Measurements from ENCODE around the gene ZCCHC18. TPM values are rescaled to one million over a fixed set of nuclear protein-coding genes. Genes with fewer than 3 reads are reported as not detected.

Gene ZCCHC18
- total RNA-seq, 1 donor from 2014 or later: 12.1 TPM

DNA sequence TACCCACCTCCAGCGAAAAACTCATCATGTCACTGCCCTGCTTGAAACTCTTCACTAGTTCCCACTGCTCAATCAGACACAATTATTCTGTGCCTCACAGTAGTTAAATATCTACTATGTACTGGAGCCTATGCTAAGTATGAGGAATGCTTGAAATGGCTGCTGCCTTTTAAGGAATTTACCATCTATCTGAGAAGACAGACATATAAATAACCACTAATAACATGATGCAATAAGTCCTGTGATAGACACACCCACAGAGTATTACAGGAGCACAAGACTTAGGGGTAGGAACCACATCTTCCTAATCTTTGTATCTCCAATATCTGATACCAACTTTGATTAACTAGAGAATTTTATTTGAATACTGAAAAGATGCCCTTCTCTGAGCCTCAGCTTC lies 23.4 kb downstream of the ZCCHC18 start:
- Mint-ChIP-seq H3K9me3 (ENCODE audit: unreplicated experiment) (no peaks in the 10 kb centered on the region), H3K36me3 (ENCODE audit: unreplicated experiment) (no peaks in the 10 kb centered on the region), H3K27ac (ENCODE audit: unreplicated experiment) (no peak overlapping the region)

DNA sequence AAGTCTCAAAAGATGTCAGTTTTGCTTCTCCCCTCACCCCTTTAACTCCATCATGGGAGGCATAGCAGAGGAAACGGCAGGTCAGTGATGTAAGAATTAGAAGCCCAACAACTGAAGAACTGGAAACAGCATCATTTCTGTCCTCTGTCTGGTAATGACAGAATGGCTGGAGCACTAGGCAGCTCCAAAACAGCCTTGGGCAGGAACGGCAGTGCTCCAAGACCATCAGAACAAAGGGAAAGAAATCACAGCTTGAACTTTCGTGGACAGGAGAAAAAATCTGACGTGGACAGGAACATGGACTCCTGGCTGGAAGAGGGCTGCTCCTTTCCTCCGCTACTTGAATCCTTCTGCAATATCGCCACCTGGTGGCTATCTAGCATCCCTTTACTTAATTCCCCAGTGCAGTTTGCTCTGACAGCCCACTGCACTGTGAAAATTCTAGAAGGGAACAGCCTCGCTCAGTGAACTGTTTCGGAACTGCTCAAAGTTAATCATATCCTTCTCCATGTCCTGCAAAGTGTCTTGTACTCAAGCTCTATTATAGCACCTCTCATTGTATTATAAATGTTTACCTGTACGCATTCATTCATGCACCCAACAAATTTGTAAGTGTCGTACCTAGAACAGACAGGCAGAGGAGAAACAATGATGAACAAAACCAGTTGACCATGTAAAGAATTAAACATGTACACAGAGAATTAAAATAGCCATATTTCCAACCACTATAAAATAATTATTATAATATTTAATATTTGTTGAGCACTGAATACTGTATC lies 24.1 kb downstream of the ZCCHC18 start:
- peaks cover 2% of the 10 kb centered on the region for H3K27me3 Mint-ChIP-seq (ENCODE audit: unreplicated experiment)
- H3K4me3 Mint-ChIP-seq (ENCODE audit: unreplicated experiment): peak overlapping the region; percentile 55
- TF ChIP-seq, protein P1, sequence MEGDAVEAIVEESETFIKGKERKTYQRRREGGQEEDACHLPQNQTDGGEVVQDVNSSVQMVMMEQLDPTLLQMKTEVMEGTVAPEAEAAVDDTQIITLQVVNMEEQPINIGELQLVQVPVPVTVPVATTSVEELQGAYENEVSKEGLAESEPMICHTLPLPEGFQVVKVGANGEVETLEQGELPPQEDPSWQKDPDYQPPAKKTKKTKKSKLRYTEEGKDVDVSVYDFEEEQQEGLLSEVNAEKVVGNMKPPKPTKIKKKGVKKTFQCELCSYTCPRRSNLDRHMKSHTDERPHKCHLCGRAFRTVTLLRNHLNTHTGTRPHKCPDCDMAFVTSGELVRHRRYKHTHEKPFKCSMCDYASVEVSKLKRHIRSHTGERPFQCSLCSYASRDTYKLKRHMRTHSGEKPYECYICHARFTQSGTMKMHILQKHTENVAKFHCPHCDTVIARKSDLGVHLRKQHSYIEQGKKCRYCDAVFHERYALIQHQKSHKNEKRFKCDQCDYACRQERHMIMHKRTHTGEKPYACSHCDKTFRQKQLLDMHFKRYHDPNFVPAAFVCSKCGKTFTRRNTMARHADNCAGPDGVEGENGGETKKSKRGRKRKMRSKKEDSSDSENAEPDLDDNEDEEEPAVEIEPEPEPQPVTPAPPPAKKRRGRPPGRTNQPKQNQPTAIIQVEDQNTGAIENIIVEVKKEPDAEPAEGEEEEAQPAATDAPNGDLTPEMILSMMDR (IDR thresholded peaks at IDR 0.05; ENCODE audit: partially characterized antibody, unreplicated experiment): peak; percentile 70
- H3K36me3 Mint-ChIP-seq (ENCODE audit: unreplicated experiment): no peaks in the 10 kb centered on the region
- H3K27ac Mint-ChIP-seq (ENCODE audit: unreplicated experiment): no peak overlapping the region
- H3K4me1 Mint-ChIP-seq (ENCODE audit: low read depth, unreplicated experiment): no peaks in the 10 kb centered on the region
- DNase-seq: peak; percentile 47
- no peaks in the 10 kb centered on the region for H3K9me3 Mint-ChIP-seq (ENCODE audit: unreplicated experiment)

More for the DNA sequence above, 23.4 kb downstream of the ZCCHC18 start:
- H3K27me3 Mint-ChIP-seq (ENCODE audit: unreplicated experiment): peaks cover 2% of the 10 kb centered on the region
- no peak overlapping the region for H3K4me3 Mint-ChIP-seq (ENCODE audit: unreplicated experiment)
- TF ChIP-seq, protein P1 (IDR thresholded peaks at IDR 0.05; ENCODE audit: partially characterized antibody, unreplicated experiment): no peak
- no peak for DNase-seq
- no peaks in the 10 kb centered on the region for H3K4me1 Mint-ChIP-seq (ENCODE audit: low read depth, unreplicated experiment)

- no peak for DNase-seq
- no peaks in the 10 kb centered on the region for H3K4me1 Mint-ChIP-seq (ENCODE audit: low read depth, unreplicated experiment)
- no peak overlapping the region for H3K27ac Mint-ChIP-seq (ENCODE audit: unreplicated experiment)
- TF ChIP-seq, protein P1 (IDR thresholded peaks at IDR 0.05; ENCODE audit: partially characterized antibody, unreplicated experiment): no peak
- H3K9me3 Mint-ChIP-seq (ENCODE audit: unreplicated experiment): no peaks in the 10 kb centered on the region
- H3K27me3 Mint-ChIP-seq (ENCODE audit: unreplicated experiment): peaks cover 2% of the 10 kb centered on the region
- no peaks in the 10 kb centered on the region for H3K36me3 Mint-ChIP-seq (ENCODE audit: unreplicated experiment)
- no peak overlapping the region for H3K4me3 Mint-ChIP-seq (ENCODE audit: unreplicated experiment)
These were observed 25.2 kb downstream of the ZCCHC18 start for GRCh38 chrX:104137496-104137895.

DNA sequence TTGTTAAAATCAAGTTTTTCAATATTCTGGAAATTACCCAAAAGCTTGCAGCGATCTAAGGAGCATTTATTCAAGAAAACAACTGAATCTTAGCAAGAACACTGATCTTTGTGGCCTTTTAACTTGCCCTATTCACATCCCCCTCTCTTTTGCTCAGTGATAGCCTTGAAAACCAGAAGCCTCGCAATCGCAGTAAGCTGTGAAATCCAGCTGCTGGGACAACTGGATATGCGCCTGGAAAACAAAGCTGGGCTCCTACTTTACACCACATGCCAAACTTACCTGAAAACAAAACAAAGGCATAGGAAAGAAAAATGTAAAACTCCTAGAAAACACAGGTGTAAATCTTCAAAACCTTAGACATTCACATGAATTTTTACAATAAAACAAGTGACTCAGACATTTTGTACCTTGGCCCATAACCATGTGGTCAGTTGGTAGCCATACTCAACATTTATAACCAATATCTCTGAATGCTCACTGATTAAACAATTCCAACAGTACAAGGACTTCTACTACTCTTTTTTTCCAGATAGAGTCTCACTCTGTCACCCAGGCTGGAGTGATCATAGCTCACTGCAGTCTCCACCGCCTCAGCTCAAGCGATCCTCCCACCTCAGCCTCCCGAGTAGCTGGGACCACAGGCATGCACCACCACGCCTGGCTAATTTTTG lies 28.9 kb downstream of the ZCCHC18 start:
- H3K27ac Mint-ChIP-seq (ENCODE audit: unreplicated experiment): no peak overlapping the region
- H3K9me3 Mint-ChIP-seq (ENCODE audit: unreplicated experiment): no peaks in the 10 kb centered on the region
- H3K4me1 Mint-ChIP-seq (ENCODE audit: low read depth, unreplicated experiment): no peaks in the 10 kb centered on the region
- DNase-seq: no peak
- no peaks in the 10 kb centered on the region for H3K36me3 Mint-ChIP-seq (ENCODE audit: unreplicated experiment)
- TF ChIP-seq, protein P1 (IDR thresholded peaks at IDR 0.05; ENCODE audit: partially characterized antibody, unreplicated experiment): no peak
- H3K4me3 Mint-ChIP-seq (ENCODE audit: unreplicated experiment): no peak overlapping the region
- no peaks in the 10 kb centered on the region for H3K27me3 Mint-ChIP-seq (ENCODE audit: unreplicated experiment)

- DNase-seq: no peak
- no peak overlapping the region for H3K4me3 Mint-ChIP-seq (ENCODE audit: unreplicated experiment)
- TF ChIP-seq, protein P1 (IDR thresholded peaks at IDR 0.05; ENCODE audit: partially characterized antibody, unreplicated experiment): no peak
- no peaks in the 10 kb centered on the region for H3K4me1 Mint-ChIP-seq (ENCODE audit: low read depth, unreplicated experiment)
- H3K27ac Mint-ChIP-seq (ENCODE audit: unreplicated experiment): no peak overlapping the region
- no peaks in the 10 kb centered on the region for H3K27me3 Mint-ChIP-seq (ENCODE audit: unreplicated experiment)
- no peaks in the 10 kb centered on the region for H3K9me3 Mint-ChIP-seq (ENCODE audit: unreplicated experiment)
- H3K36me3 Mint-ChIP-seq (ENCODE audit: unreplicated experiment): no peaks in the 10 kb centered on the region
These were observed 38.7 kb downstream of the ZCCHC18 start for GRCh38 chrX:104151037-104151436.

Measured in glutamatergic neuron (in vitro differentiated cells).